Measurements from ENCODE around the gene SLC25A1.

The SLC25A1 gene

GRCh38 chr22:19177164-19178064 is 1.1 kb downstream of the SLC25A1 start:
- Histone ChIP-seq H3K4me1 (ENCODE audit: control insufficient read depth, low read depth, low read length) (peaks cover 16% of the 10 kb centered on the region), H3K27ac (ENCODE audit: low read length) (no peak overlapping the region), H3K4me3 (ENCODE audit: low read length) (peak overlapping the region; percentile 65)

DNA sequence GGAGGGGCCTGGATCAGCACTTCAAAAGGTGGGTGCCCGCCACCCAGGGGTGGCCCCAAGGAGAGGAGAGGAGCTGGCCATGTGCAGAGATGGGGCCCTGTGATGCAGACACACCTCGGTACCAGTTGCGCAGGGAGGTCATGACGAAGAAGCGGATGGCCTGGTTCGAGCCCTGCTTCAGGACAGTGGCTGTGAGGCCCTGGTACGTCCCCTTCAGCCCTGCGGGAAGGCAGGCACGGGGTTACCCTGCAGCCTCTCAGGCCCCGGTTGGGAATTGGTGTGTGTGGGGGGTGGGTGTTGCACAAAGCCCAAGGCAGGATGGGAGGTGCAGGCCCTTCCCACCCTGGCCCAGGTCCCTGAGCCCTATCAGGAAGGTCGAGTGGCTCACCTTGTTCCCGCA is 1.8 kb downstream of the SLC25A1 start:
- peaks cover 10% of the 10 kb centered on the region for H3K36me3 ChIP-seq (ENCODE audit: control insufficient read depth, low read depth, low read length)
- no peaks in the 10 kb centered on the region for H3K9me3 ChIP-seq (ENCODE audit: control insufficient read depth, low read depth, low read length)
- H3K27me3 ChIP-seq (ENCODE audit: control insufficient read depth, insufficient read depth, low read length): no peaks in the 10 kb centered on the region
- no peak overlapping the region for H3K27ac ChIP-seq (ENCODE audit: low read length)
- no peak overlapping the region for H3K9ac ChIP-seq (ENCODE audit: low read length)
- H3K4me1 ChIP-seq (ENCODE audit: control insufficient read depth, low read depth, low read length): peaks cover 18% of the 10 kb centered on the region
- H3K4me3 ChIP-seq (ENCODE audit: low read length): no peak overlapping the region

More at GRCh38 chr22:19177164-19178064, 1.1 kb downstream of the SLC25A1 start:
- Histone ChIP-seq H3K9me3 (ENCODE audit: control insufficient read depth, low read depth, low read length) (no peaks in the 10 kb centered on the region), H3K27me3 (ENCODE audit: control insufficient read depth, insufficient read depth, low read length) (no peaks in the 10 kb centered on the region), H3K36me3 (ENCODE audit: control insufficient read depth, low read depth, low read length) (peaks cover 10% of the 10 kb centered on the region), H3K9ac (ENCODE audit: low read length) (peak overlapping the region; percentile 62)

GRCh38 chr22:19176175-19176643 is 2.3 kb downstream of the SLC25A1 start:
- H3K4me1 ChIP-seq (ENCODE audit: control insufficient read depth, low read depth, low read length): peaks cover 18% of the 10 kb centered on the region
- no peak overlapping the region for H3K27ac ChIP-seq (ENCODE audit: low read length)
- H3K9ac ChIP-seq (ENCODE audit: low read length): no peak overlapping the region
- H3K36me3 ChIP-seq (ENCODE audit: control insufficient read depth, low read depth, low read length): peaks cover 10% of the 10 kb centered on the region
- no peaks in the 10 kb centered on the region for H3K9me3 ChIP-seq (ENCODE audit: control insufficient read depth, low read depth, low read length)
- no peaks in the 10 kb centered on the region for H3K27me3 ChIP-seq (ENCODE audit: control insufficient read depth, insufficient read depth, low read length)
- no peak overlapping the region for H3K4me3 ChIP-seq (ENCODE audit: low read length)

GRCh38 chr22:19175602-19176174 is 2.8 kb downstream of the SLC25A1 start:
- Histone ChIP-seq H3K9me3 (ENCODE audit: control insufficient read depth, low read depth, low read length) (no peaks in the 10 kb centered on the region), H3K27me3 (ENCODE audit: control insufficient read depth, insufficient read depth, low read length) (peaks cover 4% of the 10 kb centered on the region), H3K9ac (ENCODE audit: low read length) (no peak overlapping the region), H3K36me3 (ENCODE audit: control insufficient read depth, low read depth, low read length) (peaks cover 10% of the 10 kb centered on the region), H3K27ac (ENCODE audit: low read length) (no peak overlapping the region), H3K4me1 (ENCODE audit: control insufficient read depth, low read depth, low read length) (peaks cover 18% of the 10 kb centered on the region), H3K4me3 (ENCODE audit: low read length) (no peak overlapping the region)

DNA sequence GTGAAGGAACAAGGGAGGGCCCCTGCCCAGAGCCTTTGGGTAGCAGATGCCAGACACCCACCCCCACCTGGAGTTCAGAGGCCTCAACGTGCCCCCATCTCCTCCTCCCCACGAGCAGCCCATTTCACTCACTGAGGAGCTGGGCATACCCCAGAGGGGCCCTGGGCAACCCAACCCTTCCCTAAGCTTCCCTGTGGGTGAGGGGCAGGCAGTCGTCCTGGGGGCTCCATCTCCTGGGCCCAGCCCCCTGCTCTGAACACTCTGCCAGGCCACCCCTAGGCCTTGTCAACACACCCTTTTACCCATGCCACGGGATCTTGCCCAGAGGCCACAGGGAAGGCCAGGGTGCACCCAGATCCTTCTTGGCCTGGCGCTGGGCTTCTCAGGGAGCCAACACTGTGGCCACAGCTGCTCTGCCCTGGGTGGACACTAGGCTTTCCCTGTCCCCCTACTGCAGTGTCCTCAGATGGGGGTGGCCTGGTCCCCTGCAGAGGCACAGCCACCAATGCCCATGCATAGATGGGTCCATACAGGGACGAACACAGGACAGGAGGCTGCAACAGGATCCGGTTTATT is 3.4 kb downstream of the SLC25A1 start:
- Histone ChIP-seq H3K36me3 (ENCODE audit: control insufficient read depth, low read depth, low read length) (peaks cover 10% of the 10 kb centered on the region), H3K27me3 (ENCODE audit: control insufficient read depth, insufficient read depth, low read length) (peaks cover 9% of the 10 kb centered on the region), H3K9ac (ENCODE audit: low read length) (no peak overlapping the region), H3K4me3 (ENCODE audit: low read length) (no peak overlapping the region), H3K27ac (ENCODE audit: low read length) (no peak overlapping the region), H3K9me3 (ENCODE audit: control insufficient read depth, low read depth, low read length) (no peaks in the 10 kb centered on the region), H3K4me1 (ENCODE audit: control insufficient read depth, low read depth, low read length) (peaks cover 18% of the 10 kb centered on the region)

DNA sequence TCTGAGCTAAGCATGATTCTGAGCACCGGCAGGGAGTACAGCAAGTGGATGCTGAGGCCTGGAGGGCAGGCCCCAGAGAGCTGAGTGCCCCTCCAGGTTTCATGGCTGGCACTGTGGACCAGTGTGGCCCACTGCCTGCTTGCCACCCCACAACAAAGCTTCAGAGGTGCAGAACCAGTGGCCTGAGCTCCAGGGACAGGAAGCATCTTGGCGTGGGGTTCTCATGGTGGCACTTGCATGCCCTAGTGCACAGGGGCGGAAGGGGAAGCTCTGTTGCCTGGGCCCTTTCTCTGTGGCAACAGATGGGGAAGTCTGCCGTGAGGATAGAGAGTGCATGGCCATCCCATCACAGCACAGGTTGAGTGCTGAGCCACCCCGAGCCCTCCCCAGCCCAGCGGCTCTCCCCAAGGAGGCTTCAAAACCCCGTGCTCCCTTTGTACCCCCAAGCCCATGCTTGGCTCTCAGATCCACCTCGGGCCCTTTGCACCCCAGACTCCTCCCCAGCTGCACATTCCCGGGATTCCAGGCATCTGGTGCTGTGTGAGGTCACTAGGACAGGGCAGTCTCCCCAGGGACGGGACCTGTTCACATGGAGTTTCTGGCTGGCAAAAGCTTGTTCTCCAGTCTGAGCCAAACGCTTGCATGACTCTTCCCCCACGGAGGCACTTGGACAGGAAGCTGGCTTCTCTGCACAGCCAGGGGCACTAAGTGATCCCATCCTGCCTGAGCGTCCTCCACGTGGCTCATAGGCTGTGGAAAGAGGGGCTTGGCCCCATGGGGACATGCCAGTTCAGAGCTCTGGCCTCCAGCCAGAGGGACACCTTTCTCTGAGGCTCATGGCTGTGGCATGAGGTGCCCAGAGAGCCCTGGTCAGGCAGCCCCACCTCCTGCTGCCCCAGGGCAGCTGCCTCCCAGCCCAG is 4.2 kb downstream of the SLC25A1 start:
- Histone ChIP-seq H3K27me3 (ENCODE audit: control insufficient read depth, insufficient read depth, low read length) (peaks cover 17% of the 10 kb centered on the region), H3K9me3 (ENCODE audit: control insufficient read depth, low read depth, low read length) (no peaks in the 10 kb centered on the region), H3K4me3 (ENCODE audit: low read length) (no peak overlapping the region), H3K36me3 (ENCODE audit: control insufficient read depth, low read depth, low read length) (peaks cover 10% of the 10 kb centered on the region), H3K27ac (ENCODE audit: low read length) (peak overlapping the region; percentile 22), H3K4me1 (ENCODE audit: control insufficient read depth, low read depth, low read length) (peaks cover 18% of the 10 kb centered on the region), H3K9ac (ENCODE audit: low read length) (no peak overlapping the region)

- Histone ChIP-seq H3K9me3 (ENCODE audit: control insufficient read depth, low read depth, low read length) (no peaks in the 10 kb centered on the region), H3K4me1 (ENCODE audit: control insufficient read depth, low read depth, low read length) (peaks cover 18% of the 10 kb centered on the region), H3K9ac (ENCODE audit: low read length) (no peak overlapping the region), H3K27me3 (ENCODE audit: control insufficient read depth, insufficient read depth, low read length) (peaks cover 27% of the 10 kb centered on the region), H3K4me3 (ENCODE audit: low read length) (peak overlapping the region; percentile 94), H3K36me3 (ENCODE audit: control insufficient read depth, low read depth, low read length) (peaks cover 10% of the 10 kb centered on the region), H3K27ac (ENCODE audit: low read length) (no peak overlapping the region)
Observed at GRCh38 chr22:19173047-19174035, 5.2 kb downstream of the SLC25A1 start.

DNA sequence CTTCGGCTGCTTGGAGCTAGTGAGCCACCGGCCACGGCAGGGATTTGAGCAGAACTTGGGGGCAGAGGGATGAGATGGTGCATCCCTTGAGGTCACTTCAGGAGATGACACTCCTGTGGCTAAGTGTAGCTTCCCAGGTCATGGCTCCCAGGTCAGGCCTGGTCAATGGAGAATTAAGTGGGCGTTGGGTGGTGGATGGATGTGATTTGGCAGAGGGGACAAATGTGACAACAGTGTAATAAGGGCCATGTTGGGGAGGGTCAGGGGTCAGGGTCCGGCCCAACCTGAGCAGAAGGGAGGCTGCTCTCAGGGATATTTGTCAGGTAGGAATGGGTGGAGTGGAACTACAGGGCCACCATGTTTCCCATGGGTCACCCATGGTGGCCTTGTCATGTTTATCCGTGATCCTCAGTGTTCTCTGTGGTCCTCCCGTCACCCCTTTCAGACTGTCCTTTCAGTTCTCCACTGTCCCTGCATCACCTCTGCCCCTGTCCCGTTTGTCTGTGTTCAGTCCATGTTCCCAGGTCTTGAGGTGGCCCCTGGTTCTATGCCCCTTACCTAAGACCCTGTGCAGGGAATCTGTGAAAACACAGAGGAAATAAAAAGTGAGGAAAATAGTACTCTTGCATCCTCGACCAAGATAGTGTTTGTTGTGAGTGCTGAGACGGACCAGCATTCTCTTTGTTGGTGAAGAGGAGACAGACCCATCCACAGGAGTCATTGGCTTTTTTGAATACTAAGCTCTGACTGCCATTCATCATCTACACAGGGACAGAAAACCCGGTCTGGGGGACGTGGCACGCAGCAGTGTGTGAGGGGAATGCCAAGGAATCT is 6.1 kb downstream of the SLC25A1 start:
- H3K9me3 ChIP-seq (ENCODE audit: control insufficient read depth, low read depth, low read length): no peaks in the 10 kb centered on the region
- H3K27me3 ChIP-seq (ENCODE audit: control insufficient read depth, insufficient read depth, low read length): peaks cover 36% of the 10 kb centered on the region
- H3K4me3 ChIP-seq (ENCODE audit: low read length): peak overlapping the region; percentile 94
- H3K27ac ChIP-seq (ENCODE audit: low read length): no peak overlapping the region
- peaks cover 18% of the 10 kb centered on the region for H3K4me1 ChIP-seq (ENCODE audit: control insufficient read depth, low read depth, low read length)
- H3K36me3 ChIP-seq (ENCODE audit: control insufficient read depth, low read depth, low read length): peaks cover 10% of the 10 kb centered on the region
- H3K9ac ChIP-seq (ENCODE audit: low read length): peak overlapping the region; percentile 94

GRCh38 chr22:19169947-19170318 is 8.6 kb downstream of the SLC25A1 start:
- Histone ChIP-seq H3K36me3 (ENCODE audit: control insufficient read depth, low read depth, low read length) (peaks cover 6% of the 10 kb centered on the region), H3K4me1 (ENCODE audit: control insufficient read depth, low read depth, low read length) (peaks cover 11% of the 10 kb centered on the region), H3K9ac (ENCODE audit: low read length) (no peak overlapping the region), H3K9me3 (ENCODE audit: control insufficient read depth, low read depth, low read length) (no peaks in the 10 kb centered on the region), H3K4me3 (ENCODE audit: low read length) (peak overlapping the region; percentile 42), H3K27me3 (ENCODE audit: control insufficient read depth, insufficient read depth, low read length) (peaks cover 54% of the 10 kb centered on the region), H3K27ac (ENCODE audit: low read length) (no peak overlapping the region)
